Measurements from ENCODE around the gene TBKBP1.

TBKBP1 gene

DNA sequence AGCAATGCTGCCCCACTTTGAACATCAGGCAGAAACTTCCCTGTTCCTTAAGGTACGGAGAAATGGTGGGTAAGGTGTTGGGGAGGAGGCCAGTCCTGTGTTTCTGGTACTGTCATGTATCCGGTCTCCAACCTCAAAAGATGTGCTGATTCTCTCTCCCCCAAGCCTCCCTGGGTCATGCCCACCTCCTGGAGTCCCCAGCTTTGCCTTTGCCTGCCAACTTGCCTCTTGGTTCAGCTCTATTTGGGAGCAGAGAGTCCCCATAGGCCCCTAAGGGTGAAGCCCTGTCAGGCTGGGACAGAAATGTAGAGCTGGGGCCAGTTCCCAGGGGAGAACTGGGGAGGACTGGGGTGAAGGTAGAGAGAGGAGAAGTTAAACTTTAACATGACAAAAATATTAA is 37.4 kb downstream of the TBKBP1 start:
- TF ChIP-seq, protein P1, sequence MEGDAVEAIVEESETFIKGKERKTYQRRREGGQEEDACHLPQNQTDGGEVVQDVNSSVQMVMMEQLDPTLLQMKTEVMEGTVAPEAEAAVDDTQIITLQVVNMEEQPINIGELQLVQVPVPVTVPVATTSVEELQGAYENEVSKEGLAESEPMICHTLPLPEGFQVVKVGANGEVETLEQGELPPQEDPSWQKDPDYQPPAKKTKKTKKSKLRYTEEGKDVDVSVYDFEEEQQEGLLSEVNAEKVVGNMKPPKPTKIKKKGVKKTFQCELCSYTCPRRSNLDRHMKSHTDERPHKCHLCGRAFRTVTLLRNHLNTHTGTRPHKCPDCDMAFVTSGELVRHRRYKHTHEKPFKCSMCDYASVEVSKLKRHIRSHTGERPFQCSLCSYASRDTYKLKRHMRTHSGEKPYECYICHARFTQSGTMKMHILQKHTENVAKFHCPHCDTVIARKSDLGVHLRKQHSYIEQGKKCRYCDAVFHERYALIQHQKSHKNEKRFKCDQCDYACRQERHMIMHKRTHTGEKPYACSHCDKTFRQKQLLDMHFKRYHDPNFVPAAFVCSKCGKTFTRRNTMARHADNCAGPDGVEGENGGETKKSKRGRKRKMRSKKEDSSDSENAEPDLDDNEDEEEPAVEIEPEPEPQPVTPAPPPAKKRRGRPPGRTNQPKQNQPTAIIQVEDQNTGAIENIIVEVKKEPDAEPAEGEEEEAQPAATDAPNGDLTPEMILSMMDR (conservative IDR thresholded peaks at IDR 0.05) = no peak

GRCh38 chr17:47732399-47733046 is 38.6 kb downstream of the TBKBP1 start:
- H3K27ac ChIP-seq = peak overlapping the region; percentile 19; the same call in 1 of the 2 replicates
- TF ChIP-seq, protein P1 (conservative IDR thresholded peaks at IDR 0.05) = no peak

More for the DNA sequence above, 37.4 kb downstream of the TBKBP1 start:
- H3K27ac ChIP-seq = no peak overlapping the region

GRCh38 chr17:47733047-47733673 is 39.2 kb downstream of the TBKBP1 start, which contains the start of gene TBX21:
TSS of gene TBX21 (plus strand) at chr17:47733236. CDS start at chr17:47733455, 219 bp downstream.
- TF ChIP-seq, protein P1 (conservative IDR thresholded peaks at IDR 0.05) = peak; percentile 71
- peak within 1 kb of the TSS; percentile 19; the same call in 1 of the 2 replicates for H3K27ac ChIP-seq

- TF ChIP-seq, protein P1 (conservative IDR thresholded peaks at IDR 0.05) = no peak
- H3K27ac ChIP-seq = peak overlapping the region; percentile 19; the same call in 1 of the 2 replicates
These were observed 39.9 kb downstream of the TBKBP1 start for GRCh38 chr17:47733674-47734410.

- H3K27ac ChIP-seq = no peak overlapping the region
- TF ChIP-seq, protein P1 (conservative IDR thresholded peaks at IDR 0.05) = no peak
These were observed 41.1 kb downstream of the TBKBP1 start for GRCh38 chr17:47735139-47735464.

DNA sequence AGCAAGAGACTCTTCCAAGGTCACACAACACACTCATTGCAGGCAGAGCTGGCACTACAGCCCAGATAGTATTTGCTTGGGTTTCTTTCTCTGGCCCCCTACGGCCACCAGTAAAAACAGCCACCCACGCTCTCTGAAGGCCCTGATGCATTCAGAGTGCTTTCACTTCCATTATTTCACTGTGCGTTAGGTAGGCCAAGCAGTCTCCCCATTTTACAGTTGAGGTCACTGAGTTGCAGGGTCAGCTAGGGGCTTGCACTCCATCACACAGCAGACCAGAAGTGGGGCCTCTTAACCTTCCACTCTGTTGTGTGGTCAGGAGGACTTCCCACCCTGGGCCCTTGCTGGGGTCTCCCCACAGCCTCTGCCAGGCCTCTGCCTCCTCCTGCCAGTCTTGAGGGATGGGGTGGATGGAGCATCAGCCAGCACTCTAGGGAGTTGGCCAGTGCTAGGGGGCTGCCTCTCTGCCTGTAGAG is 41.6 kb downstream of the TBKBP1 start:
- TF ChIP-seq, protein P1 (conservative IDR thresholded peaks at IDR 0.05) = no peak

More for the DNA sequence above, 41.6 kb downstream of the TBKBP1 start:
- no peak overlapping the region for H3K27ac ChIP-seq
